ENCODE results near the gene EXOC6B.
"Not testable (repeated sequence)": the region's sequence is repeated elsewhere in the genome, so short reads cannot be mapped to it uniquely, and the experiment has no call there.

The EXOC6B gene

GRCh38 chr2:72668647-72669046 is 157.2 kb downstream of the EXOC6B start:
- no peak for TF ChIP-seq CTCF (conservative IDR thresholded peaks at IDR 0.05)
- no peak overlapping the region for H3K27ac ChIP-seq

- no peak for TF ChIP-seq CTCF (conservative IDR thresholded peaks at IDR 0.05)
- no peak overlapping the region for H3K27ac ChIP-seq
Observed at GRCh38 chr2:72665448-72665847, 160.4 kb downstream of the EXOC6B start.

- H3K27ac ChIP-seq: no peak overlapping the region
- no peak for TF ChIP-seq CTCF (conservative IDR thresholded peaks at IDR 0.05)
Observed at GRCh38 chr2:72661985-72662384, 163.8 kb downstream of the EXOC6B start.

GRCh38 chr2:72649810-72650209 is 176.0 kb downstream of the EXOC6B start:
- no peak overlapping the region for H3K27ac ChIP-seq
- TF ChIP-seq CTCF (conservative IDR thresholded peaks at IDR 0.05): no peak

- H3K27ac ChIP-seq: not testable (repeated sequence)
Observed at GRCh38 chr2:72641221-72641620, 184.6 kb downstream of the EXOC6B start.

- H3K27ac ChIP-seq: no peak overlapping the region
- TF ChIP-seq CTCF (conservative IDR thresholded peaks at IDR 0.05): no peak
Observed at GRCh38 chr2:72638600-72639211, 187.1 kb downstream of the EXOC6B start.

GRCh38 chr2:72636210-72636609 is 189.6 kb downstream of the EXOC6B start:
- no peak for TF ChIP-seq CTCF (conservative IDR thresholded peaks at IDR 0.05)
- no peak overlapping the region for H3K27ac ChIP-seq

GRCh38 chr2:72630767-72631166 is 195.1 kb downstream of the EXOC6B start:
- TF ChIP-seq CTCF (conservative IDR thresholded peaks at IDR 0.05): no peak
- H3K27ac ChIP-seq: no peak overlapping the region

Measured in VCaP (cell line).